ENCODE measurements around the gene RPAP3. TPM values are rescaled to one million over a fixed set of nuclear protein-coding genes. Genes with fewer than 3 reads are reported as not detected.

RPAP3 gene
- polyA plus RNA-seq, 10 donors, result 21.0 to 32.9 (median 28.2) TPM

- DNase-seq, result no peak
These were observed 38.3 kb upstream of the RPAP3 start for GRCh38 chr12:47744005-47744651.

GRCh38 chr12:47743311-47743860 lies 37.6 kb upstream of the RPAP3 start:
- no peak for DNase-seq

- peak in 2 of 3 donors; percentile 32 to 42 for DNase-seq
These were observed 36.5 kb upstream of the RPAP3 start for GRCh38 chr12:47742253-47742825.

GRCh38 chr12:47741340-47741703 lies 35.5 kb upstream of the RPAP3 start:
- peak in 2 of 3 donors; percentile 54 to 64 for DNase-seq

- no peak for DNase-seq
These were observed 34.9 kb upstream of the RPAP3 start for GRCh38 chr12:47740606-47741339.

- DNase-seq, result no peak
These were observed 34.1 kb upstream of the RPAP3 start for GRCh38 chr12:47739979-47740378.

- no peak for DNase-seq
These were observed 33.5 kb upstream of the RPAP3 start for GRCh38 chr12:47739297-47739696.

GRCh38 chr12:47737936-47738594 lies 32.2 kb upstream of the RPAP3 start:
- DNase-seq, result no peak

GRCh38 chr12:47736877-47737676 lies 31.2 kb upstream of the RPAP3 start:
- DNase-seq, result peak in 2 of 3 donors; percentile 52 to 83

- DNase-seq, result no peak
These were observed 30.4 kb upstream of the RPAP3 start for GRCh38 chr12:47736216-47736615.

- DNase-seq, result no peak
These were observed 29.8 kb upstream of the RPAP3 start for GRCh38 chr12:47735649-47736048.

GRCh38 chr12:47734725-47735480 lies 29.1 kb upstream of the RPAP3 start:
- no peak for DNase-seq

- DNase-seq, result no peak
These were observed 27.3 kb upstream of the RPAP3 start for GRCh38 chr12:47733142-47733541.

- no peak for DNase-seq
These were observed 26.7 kb upstream of the RPAP3 start for GRCh38 chr12:47732504-47732903.

- DNase-seq, result no peak
These were observed 25.9 kb upstream of the RPAP3 start for GRCh38 chr12:47731723-47732122.

- no peak for DNase-seq
These were observed 24.5 kb upstream of the RPAP3 start for GRCh38 chr12:47730341-47730744.

- no peak for DNase-seq
These were observed 23.4 kb upstream of the RPAP3 start for GRCh38 chr12:47729233-47729632.

- peak in 1 of 3 donors; percentile 62 for DNase-seq
These were observed 20.1 kb upstream of the RPAP3 start for GRCh38 chr12:47725893-47726292.

- no peak for DNase-seq
These were observed 19.4 kb upstream of the RPAP3 start, which contains the start of gene ENDOU for GRCh38 chr12:47725091-47725772. ENDOU (minus strand) TSS chr12:47725490; CDS start chr12:47725413, 77 bp downstream.

All from muscle of back (tissue), 11 donors.